Stimulated activated CD4-positive, alpha-beta T cell treated with anti-CD3 and anti-CD28 coated beads, Interleukin-12 subunit alpha, Interleukin-12 subunit beta, amount 100 ng/mL, for 4 hours (primary cell): ENCODE measurements around the gene PRKACG.

Experiments used
- DNase-seq: peaks from one replicate; pipeline ENCODE4 v3.0.0-alpha.2; 2020

The PRKACG gene

DNA sequence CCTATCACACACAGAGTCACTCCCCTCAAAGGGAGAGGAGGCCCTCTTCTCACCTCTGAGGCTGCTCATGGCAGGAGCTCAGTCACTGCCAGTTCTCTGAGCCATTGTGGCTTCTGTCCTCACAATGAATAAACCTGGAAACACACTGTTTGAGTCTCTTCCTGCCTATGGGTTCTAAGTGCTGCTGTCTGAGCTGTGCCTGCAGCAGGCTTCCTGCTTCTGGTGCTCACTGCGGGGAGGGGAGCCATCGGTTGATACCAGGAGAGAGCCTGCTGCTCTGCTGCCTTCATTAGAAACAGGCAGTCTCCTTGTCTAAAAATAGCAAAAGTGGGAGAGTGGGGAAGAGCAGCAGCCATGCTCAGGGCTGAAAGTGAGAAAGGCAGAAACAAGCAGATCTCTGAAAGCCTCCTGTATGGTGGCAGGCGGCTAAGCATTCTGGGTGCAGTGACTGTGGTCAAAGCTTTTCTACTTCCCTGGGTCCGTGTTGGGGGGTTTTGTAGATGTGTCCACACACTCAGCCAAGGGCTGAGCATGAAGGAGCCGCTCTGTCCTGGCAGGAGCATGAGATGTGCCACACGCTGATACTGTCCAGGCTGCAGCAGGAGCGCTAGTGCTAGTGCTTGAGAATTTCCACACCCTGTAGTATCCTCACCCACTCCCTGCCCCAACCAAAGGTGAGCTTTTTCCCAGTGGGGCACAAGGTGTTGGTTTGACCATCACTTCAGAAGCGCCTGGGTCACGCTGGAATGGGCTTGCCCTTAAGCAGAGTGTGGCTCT lies 34.2 kb downstream of the PRKACG start:
- DNase-seq = no peak

- no peak for DNase-seq
These were observed 35.4 kb downstream of the PRKACG start for GRCh38 chr9:68978501-68978900.

- DNase-seq = no peak
These were observed 35.8 kb downstream of the PRKACG start for GRCh38 chr9:68978066-68978465.

- no peak for DNase-seq
These were observed 38.4 kb downstream of the PRKACG start for GRCh38 chr9:68975365-68976043.

DNA sequence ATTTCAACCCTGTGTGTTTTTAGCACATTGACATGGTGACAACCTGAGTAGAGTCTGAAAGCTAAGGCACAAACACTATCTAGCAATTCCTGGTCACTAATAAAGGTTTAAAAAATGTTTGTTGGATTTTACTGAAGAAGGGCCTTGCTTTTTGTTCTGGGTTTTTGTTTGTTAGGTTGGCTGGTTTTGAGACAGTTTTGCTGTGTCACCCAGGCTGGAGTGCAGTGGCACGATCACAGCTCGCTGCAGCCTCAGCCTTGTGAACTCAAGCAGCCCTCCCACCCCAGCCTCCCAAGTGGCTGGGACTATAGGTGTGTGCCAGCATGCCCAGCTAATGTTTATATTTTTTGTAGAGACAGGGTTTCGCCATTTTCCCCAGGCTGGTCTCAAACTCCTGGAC lies 39.0 kb downstream of the PRKACG start:
- DNase-seq = no peak

GRCh38 chr9:68974431-68974830 lies 39.5 kb downstream of the PRKACG start:
- DNase-seq = no peak

DNA sequence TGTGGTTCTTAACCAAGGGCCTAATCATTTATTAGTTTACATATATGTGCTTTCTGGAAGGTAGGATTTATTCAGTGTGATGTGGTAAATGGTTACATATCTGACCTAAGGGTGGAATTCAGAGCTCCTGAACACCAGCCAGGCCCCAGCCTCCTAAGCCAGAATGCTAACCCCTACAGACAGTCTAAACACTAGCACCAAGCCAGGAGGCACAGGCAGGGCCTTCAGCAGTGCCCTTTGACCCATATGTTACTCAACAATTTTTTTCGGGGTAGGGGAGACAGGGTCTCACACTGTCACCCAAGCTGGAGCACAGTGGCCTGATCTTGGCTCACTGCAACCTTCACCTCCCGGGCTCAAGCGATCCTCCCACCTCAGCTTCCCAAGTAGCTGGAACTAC lies 40.3 kb downstream of the PRKACG start:
- no peak for DNase-seq

DNA sequence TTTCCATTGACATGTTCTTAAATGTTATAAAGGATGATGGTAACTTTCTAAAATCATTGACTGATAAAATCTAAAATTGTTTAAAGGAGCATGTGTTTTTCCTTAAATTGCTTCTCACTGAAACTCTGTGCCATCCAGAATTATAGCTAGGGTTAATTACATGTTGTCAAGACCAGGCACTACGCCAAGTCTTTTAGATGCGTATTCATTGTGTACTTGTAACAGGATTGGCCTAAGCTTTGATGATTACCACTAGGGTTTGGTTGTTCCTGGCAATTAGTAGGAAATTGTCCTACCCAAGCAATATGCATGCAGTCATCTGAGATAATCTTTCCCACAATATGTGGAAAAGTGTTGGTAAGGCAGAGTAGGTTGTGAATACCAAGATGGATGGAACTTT lies 43.8 kb downstream of the PRKACG start:
- no peak for DNase-seq

GRCh38 chr9:68969538-68969937 lies 44.4 kb downstream of the PRKACG start:
- no peak for DNase-seq

DNA sequence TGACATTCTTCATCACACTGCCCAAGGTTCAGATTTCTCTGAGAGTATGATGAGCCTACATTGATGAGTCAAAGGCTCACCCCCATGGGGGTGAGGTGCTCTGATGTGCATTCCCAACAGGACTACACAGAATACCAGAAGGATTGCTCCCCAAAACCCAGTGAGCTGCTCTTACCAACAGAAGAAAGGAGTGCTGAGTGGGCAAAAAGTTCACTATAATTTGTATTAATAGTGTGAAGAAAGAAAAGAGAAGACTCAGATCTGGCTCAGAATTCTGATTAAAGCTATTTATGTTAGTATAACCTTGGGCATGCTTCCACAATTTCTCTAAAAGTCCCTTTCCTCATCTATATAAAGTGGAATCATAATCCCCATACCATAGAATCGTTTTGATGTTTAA lies 46.1 kb downstream of the PRKACG start:
- no peak for DNase-seq

GRCh38 chr9:68966496-68966944 lies 47.4 kb downstream of the PRKACG start:
- DNase-seq = no peak

DNA sequence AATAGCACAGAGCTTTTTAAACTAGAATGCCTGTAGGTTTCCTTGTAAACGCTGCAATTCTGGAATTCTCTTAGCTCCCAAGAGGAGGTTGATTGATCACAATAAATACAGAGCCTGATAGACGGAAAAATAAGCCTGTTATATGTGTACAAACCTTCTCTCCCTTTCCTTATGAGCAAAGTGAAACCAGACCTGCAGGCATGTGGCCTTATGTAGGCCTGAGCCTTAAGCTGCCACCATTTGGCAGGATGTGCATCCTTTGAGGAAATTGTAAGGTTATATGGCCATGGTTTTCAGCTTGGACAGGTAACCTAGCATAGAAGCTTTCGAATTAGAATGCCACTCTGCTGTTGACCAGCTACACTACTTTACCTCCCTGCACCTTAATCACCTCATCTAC lies 49.1 kb downstream of the PRKACG start:
- no peak for DNase-seq

- no peak for DNase-seq
These were observed 49.8 kb downstream of the PRKACG start for GRCh38 chr9:68964102-68964541.

DNA sequence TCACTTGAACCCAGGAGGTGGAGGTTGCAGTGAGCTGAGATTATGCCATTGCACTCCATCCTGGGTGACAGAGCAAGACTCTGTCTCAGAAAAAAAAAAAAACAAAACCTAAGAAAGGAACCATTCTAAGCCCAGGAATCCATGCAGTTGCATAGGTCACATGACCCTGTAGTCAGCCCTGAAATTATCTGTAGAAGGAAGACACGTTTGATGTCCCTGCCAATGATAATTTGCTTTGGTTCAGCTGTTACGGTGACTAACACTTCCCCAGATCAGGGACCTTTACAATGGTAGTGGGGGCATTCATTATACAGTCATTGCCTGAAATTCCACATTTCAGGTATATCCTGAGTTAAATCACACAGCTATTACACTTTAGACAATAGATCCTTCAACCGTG lies 50.5 kb downstream of the PRKACG start:
- DNase-seq = no peak
